ENCODE results near the gene NCKAP1.

Gene NCKAP1

GRCh38 chr2:183078464-183079138 lies 40.3 kb upstream of the NCKAP1 start, which contains the start of gene DUSP19:
TSS of gene DUSP19 (plus strand) at chr2:183078747. CDS start at chr2:183078934, 187 bp downstream.
- peak within 1 kb of the TSS; percentile 11 for H3K23ac ChIP-seq (ENCODE audit: low read depth, low read length, poor library complexity)
- no peak within 1 kb of the TSS for H4K91ac ChIP-seq (ENCODE audit: low read depth, low read length, poor library complexity)
- no peak within 1 kb of the TSS for H2BK5ac ChIP-seq (ENCODE audit: low read length)
- no peak within 1 kb of the TSS for H2BK15ac ChIP-seq (ENCODE audit: low read length)
- no CpG with 5 or more reads among the region's 20 CpGs for WGBS, 2 donors (ENCODE audit: extremely low coverage in 2 of 2, insufficient read length in 2 of 2, insufficient replicate concordance in 1 of 2)
- H4K8ac ChIP-seq (ENCODE audit: low read depth, low read length): no peak within 1 kb of the TSS
- H3K36me3 ChIP-seq (replicated peaks in 1 of 2; ENCODE audit: control insufficient read depth in 2 of 2, insufficient read depth in 2 of 2, low read length in 2 of 2): no peaks in the 10 kb centered on the region
- H3K4me2 ChIP-seq (ENCODE audit: insufficient read depth, low read length, poor library complexity, severe bottlenecking): peak within 1 kb of the TSS; percentile 61
- H3K27ac ChIP-seq (replicated peaks; ENCODE audit: low read length): no peak within 1 kb of the TSS
- H3K79me1 ChIP-seq (ENCODE audit: low read depth, low read length): no peaks in the 10 kb centered on the region
- no peak within 1 kb of the TSS for H3K14ac ChIP-seq (ENCODE audit: low read length)
- H3K4me3 ChIP-seq (ENCODE audit: low read length in 2 of 2): peak within 1 kb of the TSS; percentile 51 to 77
- H3K4me1 ChIP-seq (ENCODE audit: control insufficient read depth in 2 of 2, insufficient read depth in 1 of 2, low read depth in 1 of 2, low read length in 2 of 2): peaks cover 0 to 4% of the 10 kb centered on the region in 2 donors
- peaks cover 0 to 1% of the 10 kb centered on the region in 2 donors for H3K9me3 ChIP-seq (replicated peaks in 1 of 2; ENCODE audit: control insufficient read depth in 2 of 2, insufficient read depth in 1 of 2, low read depth in 1 of 2, low read length in 2 of 2)
- no peak within 1 kb of the TSS for H3K18ac ChIP-seq (ENCODE audit: low read length)
- no peak within 1 kb of the TSS for H3K4ac ChIP-seq (ENCODE audit: low read length)
- H3K9ac ChIP-seq (ENCODE audit: low read depth, low read length, poor library complexity): no peak within 1 kb of the TSS
- H3K27me3 ChIP-seq (ENCODE audit: control insufficient read depth in 3 of 3, insufficient read depth in 3 of 3, low read depth in 1 of 3, low read length in 3 of 3): peaks cover 0 to 25% (median 2%) of the 10 kb centered on the region in 3 experiments
- no peak within 1 kb of the TSS for H2BK120ac ChIP-seq (ENCODE audit: low read depth, low read length)
- no peak within 1 kb of the TSS for H2AK5ac ChIP-seq (ENCODE audit: low read depth, low read length)
- H2AFZ ChIP-seq (ENCODE audit: low read length): peak within 1 kb of the TSS; percentile 84
- no peak within 1 kb of the TSS for H2BK12ac ChIP-seq (ENCODE audit: low read length)
- DNase-seq (ENCODE audit: low spot score): peak; percentile 94

- no peak overlapping the region for H2BK120ac ChIP-seq (ENCODE audit: low read depth, low read length)
- H3K36me3 ChIP-seq (replicated peaks in 1 of 2; ENCODE audit: control insufficient read depth in 2 of 2, insufficient read depth in 2 of 2, low read length in 2 of 2): no peaks in the 10 kb centered on the region
- H3K14ac ChIP-seq (ENCODE audit: low read length): no peak overlapping the region
- H3K27ac ChIP-seq (replicated peaks; ENCODE audit: low read length): no peak overlapping the region
- no peak overlapping the region for H2BK12ac ChIP-seq (ENCODE audit: low read length)
- peaks cover 0 to 1% of the 10 kb centered on the region in 2 donors for H3K9me3 ChIP-seq (replicated peaks in 1 of 2; ENCODE audit: control insufficient read depth in 2 of 2, insufficient read depth in 1 of 2, low read depth in 1 of 2, low read length in 2 of 2)
- WGBS, 2 donors (ENCODE audit: extremely low coverage in 2 of 2, insufficient read length in 2 of 2, insufficient replicate concordance in 1 of 2): no CpG with 5 or more reads among the region's 8 CpGs
- no peak overlapping the region for H3K4ac ChIP-seq (ENCODE audit: low read length)
- peaks cover 0 to 25% (median 2%) of the 10 kb centered on the region in 3 experiments for H3K27me3 ChIP-seq (ENCODE audit: control insufficient read depth in 3 of 3, insufficient read depth in 3 of 3, low read depth in 1 of 3, low read length in 3 of 3)
- H4K91ac ChIP-seq (ENCODE audit: low read depth, low read length, poor library complexity): no peak overlapping the region
- no peak for DNase-seq (ENCODE audit: low spot score)
- peaks cover 0 to 4% of the 10 kb centered on the region in 2 donors for H3K4me1 ChIP-seq (ENCODE audit: control insufficient read depth in 2 of 2, insufficient read depth in 1 of 2, low read depth in 1 of 2, low read length in 2 of 2)
- no peak overlapping the region for H3K23ac ChIP-seq (ENCODE audit: low read depth, low read length, poor library complexity)
- H2AFZ ChIP-seq (ENCODE audit: low read length): peak overlapping the region; percentile 84
- H2BK15ac ChIP-seq (ENCODE audit: low read length): no peak overlapping the region
- H2AK5ac ChIP-seq (ENCODE audit: low read depth, low read length): no peak overlapping the region
- peak overlapping the region; percentile 61 for H3K4me2 ChIP-seq (ENCODE audit: insufficient read depth, low read length, poor library complexity, severe bottlenecking)
- H3K18ac ChIP-seq (ENCODE audit: low read length): no peak overlapping the region
- H3K79me1 ChIP-seq (ENCODE audit: low read depth, low read length): no peaks in the 10 kb centered on the region
- H3K4me3 ChIP-seq (ENCODE audit: low read length in 2 of 2): peak overlapping the region; percentile 51 to 77
- H3K9ac ChIP-seq (ENCODE audit: low read depth, low read length, poor library complexity): no peak overlapping the region
- H4K8ac ChIP-seq (ENCODE audit: low read depth, low read length): no peak overlapping the region
- no peak overlapping the region for H2BK5ac ChIP-seq (ENCODE audit: low read length)
Observed at GRCh38 chr2:183078163-183078463, 39.9 kb upstream of the NCKAP1 start.

DNA sequence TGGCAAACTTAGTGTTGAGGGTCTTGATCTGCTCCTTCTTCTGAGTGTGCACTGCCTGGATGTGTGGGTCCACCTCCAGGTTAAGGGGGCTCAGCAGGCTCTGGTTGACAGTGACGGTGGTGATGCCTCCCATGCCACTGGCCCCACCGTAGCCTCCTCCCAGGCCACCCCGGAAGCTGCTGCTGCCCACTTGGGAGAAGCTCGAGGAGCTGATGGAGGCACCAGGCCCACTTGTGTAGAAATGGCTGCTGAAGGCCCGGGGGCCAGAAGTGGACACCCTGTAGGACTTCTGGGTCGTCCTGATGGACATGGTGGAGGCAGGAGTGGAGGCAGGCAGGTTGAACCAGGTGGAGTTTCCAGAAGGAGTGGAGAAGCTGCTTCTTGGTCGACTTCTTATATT lies 33.9 kb upstream of the NCKAP1 start:
- no peak overlapping the region for H2BK120ac ChIP-seq (ENCODE audit: low read depth, low read length)
- H3K4me1 ChIP-seq (ENCODE audit: control insufficient read depth in 2 of 2, insufficient read depth in 1 of 2, low read depth in 1 of 2, low read length in 2 of 2): no peaks in the 10 kb centered on the region
- H3K23ac ChIP-seq (ENCODE audit: low read depth, low read length, poor library complexity): no peak overlapping the region
- DNase-seq (ENCODE audit: low spot score): no peak
- H3K9me3 ChIP-seq (replicated peaks in 1 of 2; ENCODE audit: control insufficient read depth in 2 of 2, insufficient read depth in 1 of 2, low read depth in 1 of 2, low read length in 2 of 2): peaks cover 12 to 15% of the 10 kb centered on the region in 2 donors
- H3K14ac ChIP-seq (ENCODE audit: low read length): no peak overlapping the region
- H2AFZ ChIP-seq (ENCODE audit: low read length): no peak overlapping the region
- no peak overlapping the region for H3K27ac ChIP-seq (replicated peaks; ENCODE audit: low read length)
- H3K4me2 ChIP-seq (ENCODE audit: insufficient read depth, low read length, poor library complexity, severe bottlenecking): no peak overlapping the region
- H3K9ac ChIP-seq (ENCODE audit: low read depth, low read length, poor library complexity): no peak overlapping the region
- no peak overlapping the region for H4K91ac ChIP-seq (ENCODE audit: low read depth, low read length, poor library complexity)
- peaks cover 3% of the 10 kb centered on the region for H3K79me1 ChIP-seq (ENCODE audit: low read depth, low read length)
- H2AK5ac ChIP-seq (ENCODE audit: low read depth, low read length): no peak overlapping the region
- peaks cover 0 to 20% (median 0%) of the 10 kb centered on the region in 3 experiments for H3K27me3 ChIP-seq (ENCODE audit: control insufficient read depth in 3 of 3, insufficient read depth in 3 of 3, low read depth in 1 of 3, low read length in 3 of 3)
- H2BK5ac ChIP-seq (ENCODE audit: low read length): no peak overlapping the region
- H3K36me3 ChIP-seq (replicated peaks in 1 of 2; ENCODE audit: control insufficient read depth in 2 of 2, insufficient read depth in 2 of 2, low read length in 2 of 2): no peaks in the 10 kb centered on the region
- H3K4me3 ChIP-seq (ENCODE audit: low read length in 2 of 2): no peak overlapping the region
- H4K8ac ChIP-seq (ENCODE audit: low read depth, low read length): no peak overlapping the region
- no peak overlapping the region for H2BK12ac ChIP-seq (ENCODE audit: low read length)
- WGBS, 2 donors (ENCODE audit: extremely low coverage in 2 of 2, insufficient read length in 2 of 2, insufficient replicate concordance in 1 of 2): no CpG with 5 or more reads among the region's 7 CpGs
- H3K4ac ChIP-seq (ENCODE audit: low read length): no peak overlapping the region
- no peak overlapping the region for H3K18ac ChIP-seq (ENCODE audit: low read length)
- H2BK15ac ChIP-seq (ENCODE audit: low read length): no peak overlapping the region

GRCh38 chr2:183070942-183071844 lies 32.9 kb upstream of the NCKAP1 start:
- Histone ChIP-seq H2AK5ac (ENCODE audit: low read depth, low read length) (no peak overlapping the region), H3K36me3 (replicated peaks in 1 of 2; ENCODE audit: control insufficient read depth in 2 of 2, insufficient read depth in 2 of 2, low read length in 2 of 2) (no peaks in the 10 kb centered on the region), H2BK120ac (ENCODE audit: low read depth, low read length) (no peak overlapping the region), H3K9ac (ENCODE audit: low read depth, low read length, poor library complexity) (peak overlapping the region; percentile 70), H3K4me1 (ENCODE audit: control insufficient read depth in 2 of 2, insufficient read depth in 1 of 2, low read depth in 1 of 2, low read length in 2 of 2) (no peaks in the 10 kb centered on the region), H3K18ac (ENCODE audit: low read length) (peak overlapping the region; percentile 89), H2BK15ac (ENCODE audit: low read length) (peak overlapping the region; percentile 1), H4K91ac (ENCODE audit: low read depth, low read length, poor library complexity) (peak overlapping the region; percentile 72), H3K27ac (replicated peaks; ENCODE audit: low read length) (no peak overlapping the region), H3K79me1 (ENCODE audit: low read depth, low read length) (peaks cover 3% of the 10 kb centered on the region), H2BK5ac (ENCODE audit: low read length) (no peak overlapping the region), H4K8ac (ENCODE audit: low read depth, low read length) (peak overlapping the region; percentile 96), H2BK12ac (ENCODE audit: low read length) (no peak overlapping the region), H2AFZ (ENCODE audit: low read length) (peak overlapping the region; percentile 70), H3K4ac (ENCODE audit: low read length) (no peak overlapping the region), H3K4me3 (ENCODE audit: low read length in 2 of 2) (no peak overlapping the region), H3K9me3 (replicated peaks in 1 of 2; ENCODE audit: control insufficient read depth in 2 of 2, insufficient read depth in 1 of 2, low read depth in 1 of 2, low read length in 2 of 2) (peaks cover 12 to 15% of the 10 kb centered on the region in 2 donors), H3K23ac (ENCODE audit: low read depth, low read length, poor library complexity) (no peak overlapping the region), H3K27me3 (ENCODE audit: control insufficient read depth in 3 of 3, insufficient read depth in 3 of 3, low read depth in 1 of 3, low read length in 3 of 3) (peaks cover 0 to 16% (median 0%) of the 10 kb centered on the region in 3 experiments), H3K14ac (ENCODE audit: low read length) (no peak overlapping the region), H3K4me2 (ENCODE audit: insufficient read depth, low read length, poor library complexity, severe bottlenecking) (no peak overlapping the region)
- no peak for DNase-seq (ENCODE audit: low spot score)
- WGBS, 2 donors (ENCODE audit: extremely low coverage in 2 of 2, insufficient read length in 2 of 2, insufficient replicate concordance in 1 of 2): no CpG with 5 or more reads among the region's 34 CpGs
